GM10248 (cell line): Measurements from ENCODE around the gene CDKN2A.

Source experiments
- CTCF ChIA-PET: fragments of 300-600 bp; sonication (Branson Sonifier 250); formaldehyde crosslinking; extraction: SDS; loops from one replicate; lab custom pipeline; 2021; ENCODE audit warnings: antibody characterized with exemption; lab: Yijun Ruan, JAX
- POLR2A ChIA-PET: fragments of 350-650 bp; sonication (Branson Sonifier 250); formaldehyde crosslinking; extraction: SDS; loops from one replicate; lab custom pipeline; 2020; ENCODE audit warnings: antibody characterized with exemption; lab: Yijun Ruan, JAX
- DNase-seq: peaks from one replicate; pipeline ENCODE4 v3.0.0; 2012; ENCODE audit errors: extremely low spot score
- CTCF ChIP-seq: IDR thresholded peaks from 2 replicates; pipeline ENCODE4 v1.5.1; 2012; ENCODE audit warnings: mild to moderate bottlenecking, low read depth; ENCODE audit errors: extremely low read depth, missing control alignments, control extremely low read depth

The CDKN2A gene

GRCh38 chr9:21998026-21998425 is 3.8 kb upstream of the CDKN2A start:
- CTCF ChIA-PET, result interaction anchor here (1.2 to 9.3 kb wide), 3 partner anchors 10 to 186 kb away, joined by 4 to 95 read pairs (median 4); partner anchors contain the start of gene CDKN2B
- TF ChIP-seq CTCF, result no peak
- POLR2A ChIA-PET, result no interaction called here
- no peak for DNase-seq

GRCh38 chr9:21997480-21997879 is 3.3 kb upstream of the CDKN2A start:
- no peak for DNase-seq
- ChIA-PET CTCF (interaction anchor here (1.2 to 9.3 kb wide), 3 partner anchors 10 to 185 kb away, joined by 4 to 95 read pairs (median 4); partner anchors contain the start of gene CDKN2B), POLR2A (no interaction called here)
- no peak for TF ChIP-seq CTCF

GRCh38 chr9:21996858-21997257 is 2.7 kb upstream of the CDKN2A start:
- no peak for DNase-seq
- no peak for TF ChIP-seq CTCF
- ChIA-PET CTCF (interaction anchor here (1.2 to 9.3 kb wide), 3 partner anchors 11 to 185 kb away, joined by 4 to 95 read pairs (median 4); partner anchors contain the start of gene CDKN2B), POLR2A (no interaction called here)

GRCh38 chr9:21996438-21996837 is 2.2 kb upstream of the CDKN2A start:
- DNase-seq, result no peak
- CTCF ChIA-PET, result interaction anchor here (9.3 kb wide), 1 partner anchor 11 kb away, joined by 95 read pairs; the partner anchor contains the start of gene CDKN2B
- no peak for TF ChIP-seq CTCF
- POLR2A ChIA-PET, result no interaction called here

- POLR2A ChIA-PET, result no interaction called here
- CTCF ChIA-PET, result interaction anchor here (1.4 to 9.3 kb wide), 4 partner anchors 10 to 40 kb away, joined by 4 to 95 read pairs (median 8); partner anchors contain the start of gene CDKN2B
- peak; percentile 37 for TF ChIP-seq CTCF
- peak; percentile 44 for DNase-seq
Measured at GRCh38 chr9:21995666-21996398, 1.6 kb upstream of the CDKN2A start.

- ChIA-PET POLR2A (interaction anchor here (0.9 kb wide), 1 partner anchor 14 kb away, joined by 3 read pairs; the partner anchor contains the start of gene CDKN2B), CTCF (interaction anchor here (1.2 to 9.3 kb wide), 7 partner anchors 9 to 183 kb away, joined by 3 to 95 read pairs (median 5); partner anchors contain the start of gene CDKN2B)
Measured at GRCh38 chr9:21995006-21995665, 944 bp upstream of the CDKN2A start.

More at GRCh38 chr9:21995006-21995665, 944 bp upstream of the CDKN2A start:
- TF ChIP-seq CTCF, result no peak
- DNase-seq, result peak; percentile 88
